Suprapubic skin (tissue), 4 donors: ENCODE results near the gene KIRREL3. TPM values are rescaled to one million over a fixed set of nuclear protein-coding genes. Genes with fewer than 3 reads are reported as not detected.

Experiments
- DNase-seq, 2 donors: peaks; one replicate each; pipeline ENCODE4 v3.0.0-alpha.2; 2019; ENCODE audit warnings: low spot score in 2 of 2
- H3K27ac ChIP-seq: fragments of 200-600 bp; sonication (generic); one replicate; pipeline ENCODE4 v1.5.1; 2019
- H3K27me3 ChIP-seq: fragments of 200-600 bp; sonication (generic); one replicate; pipeline ENCODE4 v1.5.1; 2019
- H3K36me3 ChIP-seq: fragments of 200-600 bp; sonication (generic); one replicate; pipeline ENCODE4 v1.5.1; 2019
- H3K4me1 ChIP-seq: fragments of 200-600 bp; sonication (generic); one replicate; pipeline ENCODE4 v1.5.1; 2019
- H3K4me3 ChIP-seq: fragments of 200-600 bp; sonication (generic); one replicate; pipeline ENCODE4 v1.5.1; 2019; ENCODE audit warnings: mild to moderate bottlenecking
- H3K9me3 ChIP-seq: fragments of 200-600 bp; sonication (generic); one replicate; pipeline ENCODE4 v1.5.1; 2019
- CTCF ChIP-seq, 2 donors: fragments of 200-600 bp in 1 of 2; fragments of 450-650 bp in 1 of 2; sonication (generic) in 1 of 2; IDR thresholded peaks; one replicate each; pipeline ENCODE4 v1.5.1; 2016 to 2019; ENCODE audit warnings: antibody characterized with exemption in 2 of 2, mild to moderate bottlenecking in 1 of 2, moderate library complexity in 1 of 2
- EP300 ChIP-seq: sonication (generic); formaldehyde crosslinking; IDR thresholded peaks from one replicate; pipeline ENCODE4 v1.6.1; 2017; ENCODE audit warnings: antibody characterized with exemption
- POLR2A ChIP-seq, 2 donors: fragments of 450-650 bp; IDR thresholded peaks; one replicate each; pipeline ENCODE4 v1.6.1; 2017; ENCODE audit warnings: antibody characterized with exemption in 2 of 2, mild to moderate bottlenecking in 2 of 2, moderate library complexity in 2 of 2
- POLR2AphosphoS5 ChIP-seq, 3 donors: sonication (generic); formaldehyde crosslinking; IDR thresholded peaks; one replicate each; pipeline ENCODE4 v1.6.1; 2017; ENCODE audit warnings: antibody characterized with exemption in 3 of 3
- WGBS: methylation state at CpG from one replicate; pipeline ENCODE4 v1.1.5; 2018; 5-methylcytosine and 5-hydroxymethylcytosine counted together
- total RNA-seq, 4 donors: library from RNA; depleted of rRNA; stranded (reverse); fragments of >200 nt; gene quantifications; one replicate each; pipeline ENCODE4 v1.1.0, GENCODE V29; 2016

The KIRREL3 gene
- total RNA-seq, 4 donors from 2014 or later = 0.17 TPM; not detected in 3

GRCh38 chr11:126491092-126491491 lies 509.5 kb downstream of the KIRREL3 start:
- H3K27me3 ChIP-seq = no peaks in the 10 kb centered on the region
- DNase-seq = no peak
- no peak overlapping the region for H3K27ac ChIP-seq
- no peaks in the 10 kb centered on the region for H3K36me3 ChIP-seq
- H3K4me1 ChIP-seq = no peaks in the 10 kb centered on the region
- WGBS = 79% methylated on average over 7 of the region's 13 CpGs
- no peak for TF ChIP-seq EP300
- no peak for TF ChIP-seq POLR2A (IDR thresholded peaks at IDR 0.05)
- H3K4me3 ChIP-seq = no peak overlapping the region
- no peaks in the 10 kb centered on the region for H3K9me3 ChIP-seq

DNA sequence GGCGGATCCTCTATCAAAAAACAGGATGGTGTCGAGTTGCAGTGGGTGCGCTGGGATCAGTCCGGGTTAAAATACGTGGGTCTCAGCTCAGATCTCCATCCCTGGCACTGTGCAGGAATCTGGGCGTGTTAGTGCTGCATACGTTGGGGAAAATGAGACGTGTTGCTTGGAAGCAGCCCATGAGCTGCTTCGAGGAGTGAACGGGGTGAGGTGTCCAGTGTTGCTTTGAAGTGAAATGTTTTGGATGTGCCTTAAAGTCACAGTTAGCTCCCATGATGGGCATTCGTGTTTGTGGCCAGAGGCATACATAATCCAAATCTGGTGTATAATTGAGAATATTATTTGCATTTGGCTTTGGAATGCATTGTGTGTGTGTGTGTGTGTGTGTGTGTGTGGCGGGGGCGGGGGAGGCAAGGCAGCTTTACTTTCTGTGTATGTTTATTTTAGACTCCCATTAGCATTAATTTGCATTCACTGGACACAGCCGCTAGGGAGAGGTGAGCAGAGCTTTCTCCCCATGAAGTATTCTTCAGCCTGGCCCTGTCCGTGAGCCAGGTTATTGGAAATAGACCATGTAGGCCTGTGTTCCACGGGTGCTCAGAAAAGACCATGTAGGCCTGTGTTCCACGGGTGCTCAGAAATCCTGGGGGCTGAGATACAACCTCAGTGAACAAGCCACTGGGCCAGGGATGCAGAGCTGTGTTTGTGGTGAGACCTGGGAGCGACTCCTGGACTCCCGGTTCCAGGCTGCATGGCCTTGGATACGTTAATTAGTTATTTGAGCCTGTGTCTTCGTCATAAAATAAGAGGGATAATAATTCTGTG lies 510.5 kb downstream of the KIRREL3 start:
- 79% methylated on average over 18 of the region's 21 CpGs for WGBS
- Histone ChIP-seq H3K36me3 (no peaks in the 10 kb centered on the region), H3K27ac (no peak overlapping the region), H3K4me1 (no peaks in the 10 kb centered on the region), H3K27me3 (no peaks in the 10 kb centered on the region), H3K9me3 (no peaks in the 10 kb centered on the region), H3K4me3 (no peak overlapping the region)
- TF ChIP-seq CTCF (IDR thresholded peaks at IDR 0.05) = no peak
- DNase-seq = no peak

DNA sequence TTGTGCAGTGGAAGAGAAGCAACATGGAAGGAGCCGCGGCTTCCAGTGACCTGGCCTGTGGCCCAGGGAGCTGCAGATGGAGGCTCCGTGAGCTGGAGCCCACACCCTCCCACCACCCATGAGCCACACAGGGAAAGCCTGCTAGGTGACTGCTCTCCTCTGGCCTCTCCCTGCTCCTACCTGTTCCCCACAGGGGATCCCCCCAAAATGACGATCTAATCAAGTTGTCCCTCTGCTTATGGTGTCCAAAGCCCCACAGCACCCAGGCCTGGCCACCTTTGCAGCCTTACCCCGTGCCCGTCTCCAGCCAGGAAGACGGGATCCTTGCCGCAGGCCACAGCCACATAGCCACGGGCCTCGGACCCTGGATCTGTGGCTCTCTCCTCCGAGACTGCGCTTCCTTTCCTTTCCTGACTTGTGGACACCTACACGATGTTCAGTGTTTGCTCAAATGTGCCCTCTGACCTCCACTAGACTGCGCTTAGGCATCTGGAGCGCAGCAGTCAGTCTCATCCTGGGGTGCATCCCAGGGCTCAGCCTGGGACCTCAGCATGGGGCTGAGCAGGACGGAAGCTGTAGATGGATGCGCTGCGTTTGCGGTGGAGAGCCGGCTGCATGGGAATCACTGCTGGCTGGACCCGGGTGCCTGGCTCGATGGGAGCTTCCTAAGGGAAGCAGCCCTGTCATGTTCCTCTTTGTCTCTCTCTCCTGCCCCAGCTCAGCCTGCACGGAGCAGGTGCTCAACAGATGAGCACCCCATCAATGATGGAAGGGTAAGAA lies 511.8 kb downstream of the KIRREL3 start:
- Histone ChIP-seq H3K27me3 (no peaks in the 10 kb centered on the region), H3K9me3 (no peaks in the 10 kb centered on the region), H3K4me1 (no peaks in the 10 kb centered on the region), H3K4me3 (no peak overlapping the region), H3K36me3 (no peaks in the 10 kb centered on the region), H3K27ac (no peak overlapping the region)
- DNase-seq = no peak
- WGBS = 91% methylated on average over 23 of the region's 23 CpGs
- TF ChIP-seq CTCF (IDR thresholded peaks at IDR 0.05) = no peak
- no peak for TF ChIP-seq POLR2A (IDR thresholded peaks at IDR 0.05)
- no peak for TF ChIP-seq EP300
- no peak for TF ChIP-seq POLR2AphosphoS5 (IDR thresholded peaks at IDR 0.05)

DNA sequence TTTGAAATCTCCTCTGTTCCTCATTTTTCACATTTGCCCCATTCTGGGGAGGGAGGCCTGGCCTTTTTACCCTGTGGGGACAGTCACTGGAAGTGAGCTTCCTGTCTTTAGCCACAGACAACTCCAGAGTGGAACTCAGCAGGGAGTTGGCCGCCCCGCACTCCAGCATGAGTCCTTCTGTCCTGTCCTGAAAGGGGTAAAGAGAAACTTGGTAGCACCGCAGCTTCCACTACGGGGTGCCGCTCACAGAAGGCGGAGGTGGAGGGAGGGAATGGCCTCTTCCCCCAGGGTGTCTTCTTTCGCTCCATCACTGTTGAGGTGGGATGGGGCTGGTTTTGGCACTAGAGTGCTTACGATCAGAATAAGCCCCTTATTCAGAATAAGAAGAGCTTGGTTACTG lies 512.9 kb downstream of the KIRREL3 start:
- no peaks in the 10 kb centered on the region for H3K27me3 ChIP-seq
- H3K36me3 ChIP-seq = no peaks in the 10 kb centered on the region
- H3K4me1 ChIP-seq = no peaks in the 10 kb centered on the region
- no peak overlapping the region for H3K4me3 ChIP-seq
- no peak overlapping the region for H3K27ac ChIP-seq
- no peak for DNase-seq
- H3K9me3 ChIP-seq = no peaks in the 10 kb centered on the region
- WGBS = 80% methylated on average over 8 of the region's 8 CpGs
- TF ChIP-seq EP300 (no peak), CTCF (IDR thresholded peaks at IDR 0.05) (no peak), POLR2A (IDR thresholded peaks at IDR 0.05) (no peak), POLR2AphosphoS5 (IDR thresholded peaks at IDR 0.05) (no peak)

GRCh38 chr11:126485986-126486635 lies 514.5 kb downstream of the KIRREL3 start:
- no peaks in the 10 kb centered on the region for H3K4me1 ChIP-seq
- TF ChIP-seq CTCF (IDR thresholded peaks at IDR 0.05) (no peak), POLR2A (IDR thresholded peaks at IDR 0.05) (no peak), POLR2AphosphoS5 (IDR thresholded peaks at IDR 0.05) (no peak), EP300 (no peak)
- 91% methylated on average over 11 of the region's 12 CpGs for WGBS

More at GRCh38 chr11:126485986-126486635, 514.5 kb downstream of the KIRREL3 start:
- Histone ChIP-seq H3K27ac (no peak overlapping the region), H3K36me3 (no peaks in the 10 kb centered on the region), H3K4me3 (no peak overlapping the region), H3K9me3 (no peaks in the 10 kb centered on the region), H3K27me3 (no peaks in the 10 kb centered on the region)
- no peak for DNase-seq
